SH-SY5Y (cell line): ENCODE measurements around the gene SMAD9.

ENCODE experiments used
- GATA2 ChIP-seq: IDR thresholded peaks from 2 replicates; pipeline ENCODE4 v1.6.1; 2011; ENCODE audit warnings: mild to moderate bottlenecking, low read depth, low read length
- GATA3 ChIP-seq: IDR thresholded peaks from 2 replicates; pipeline ENCODE4 v1.6.1; 2011; ENCODE audit warnings: low read depth, mild to moderate bottlenecking, low read length, moderate library complexity

- TF ChIP-seq GATA2 (no peak), GATA3 (no peak)
These were observed 34.5 kb upstream of the SMAD9 start for GRCh38 chr13:36954542-36954941.
